A673 (cell line): ENCODE measurements around the gene F2RL3. TPM values are rescaled to one million over a fixed set of nuclear protein-coding genes. Genes with fewer than 3 reads are reported as not detected.

Experiments used
- BruUV-seq: library from RNA; stranded (reverse); fragments of 400-500 nt; replicated peaks from 2 replicates; lab custom pipeline; 2021; lab: Mats Ljungman, UMichigan
- CTCF ChIA-PET: fragments of 300-600 bp; sonication (Branson Sonifier 250); formaldehyde crosslinking; loops from one replicate; lab custom pipeline; 2022; ENCODE audit warnings: antibody characterized with exemption; lab: Charles Lee
- POLR2A ChIA-PET: fragments of 300-600 bp; sonication (Branson Sonifier 250); formaldehyde crosslinking; loops from one replicate; lab custom pipeline; 2022; ENCODE audit warnings: antibody characterized with exemption; ENCODE audit not compliant: low non-redundant PET; lab: Charles Lee
- DNase-seq: peaks from one replicate; pipeline ENCODE4 v3.0.0-alpha.2; 2015; ENCODE audit warnings: low spot score
- H3K27ac ChIP-seq: fragments of 200-600 bp; sonication (generic); 2 replicates; pipeline ENCODE4 v1.5.1; 2016; ENCODE audit warnings: mixed run types, low read depth, mild to moderate bottlenecking, mixed read lengths, antibody characterized with exemption, low read length; ENCODE audit not compliant: poor library complexity, severe bottlenecking
- H3K27me3 ChIP-seq: fragments of 200-600 bp; sonication (generic); replicated peaks from 2 replicates; pipeline ENCODE4 v1.6.1; 2017; ENCODE audit warnings: mixed run types, low read depth, mild to moderate bottlenecking, mixed read lengths, antibody characterized with exemption, low read length; ENCODE audit not compliant: insufficient read depth, poor library complexity
- H3K36me3 ChIP-seq: fragments of 200-600 bp; sonication (generic); 2 replicates; pipeline ENCODE4 v1.6.1; 2016; ENCODE audit warnings: mixed run types, mild to moderate bottlenecking, mixed read lengths, antibody characterized with exemption, low read length; ENCODE audit not compliant: insufficient read depth, poor library complexity, severe bottlenecking
- H3K4me1 ChIP-seq: fragments of 200-600 bp; sonication (generic); 2 replicates; pipeline ENCODE4 v1.6.1; 2017; ENCODE audit warnings: mixed run types, mild to moderate bottlenecking, mixed read lengths, antibody characterized with exemption, low read length; ENCODE audit not compliant: insufficient read depth, poor library complexity, severe bottlenecking
- H3K4me3 ChIP-seq: fragments of 200-600 bp; sonication (generic); 2 replicates; pipeline ENCODE4 v1.5.1; 2016; ENCODE audit warnings: low read depth, mixed run types, mild to moderate bottlenecking, mixed read lengths, low read length; ENCODE audit not compliant: poor library complexity, severe bottlenecking
- H3K9me3 ChIP-seq: fragments of 200-600 bp; sonication (generic); 2 replicates; pipeline ENCODE4 v1.6.1; 2016; ENCODE audit warnings: mixed run types, low read depth, mild to moderate bottlenecking, mixed read lengths, antibody characterized with exemption, low read length; ENCODE audit not compliant: poor library complexity, severe bottlenecking
- EZH2 ChIP-seq: fragments of 200-600 bp; sonication (generic); IDR thresholded peaks from 2 replicates; pipeline ENCODE4 v1.6.1; 2017; ENCODE audit warnings: borderline replicate concordance, low read depth, mild to moderate bottlenecking, mixed read lengths, antibody characterized with exemption, low read length; ENCODE audit not compliant: poor library complexity, severe bottlenecking
- intact Hi-C: fragments of 100-400 bp; cut with micrococcal nuclease; formaldehyde crosslinking; loops from one replicate; pipeline ENCODE4 v1.10.0; 2022; ENCODE audit not compliant: unreplicated experiment
- total RNA-seq: library from RNA; stranded (reverse); gene quantifications from 2 replicates; pipeline ENCODE4 v1.2.3, GENCODE V29; 2021
- TF ChIP-seq, protein P1 (sequence below): fragments of 300-800, 200-600 bp; sonication (generic); conservative IDR thresholded peaks from 2 replicates; pipeline ENCODE4 v1.5.1; 2017; ENCODE audit warnings: low read depth, mild to moderate bottlenecking, antibody characterized with exemption, low read length, moderate library complexity, mixed read lengths

Gene F2RL3
- total RNA-seq, 1 experiment from 2014 or later = not detected

DNA sequence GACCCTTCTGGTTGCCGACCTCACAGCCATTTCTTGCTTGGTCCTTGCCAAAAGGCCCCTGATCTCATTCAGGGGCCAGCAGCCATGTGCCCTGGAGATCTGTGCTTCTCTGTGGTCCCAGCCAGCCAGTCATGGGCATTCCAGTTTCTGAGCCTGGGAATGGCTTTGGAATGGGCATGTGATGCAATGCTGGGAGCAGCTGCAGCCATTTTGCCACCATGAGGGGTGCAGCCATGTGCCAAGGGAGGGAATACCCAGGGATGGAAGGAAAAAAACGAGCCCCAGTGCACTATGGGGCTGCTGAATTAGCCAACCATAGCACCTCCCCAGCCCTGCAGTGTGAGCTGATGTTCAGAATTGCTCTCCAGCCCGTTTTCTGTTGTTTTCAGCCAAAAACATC is 26.3 kb downstream of the F2RL3 start:
- DNase-seq = no peak
- BruUV-seq = no TSS peak
- CTCF ChIA-PET = no interaction called here
- Histone ChIP-seq H3K4me1 (no peaks in the 10 kb centered on the region), H3K9me3 (peaks cover 15% of the 10 kb centered on the region), H3K36me3 (no peaks in the 10 kb centered on the region), H3K27ac (no peak overlapping the region), H3K4me3 (no peak overlapping the region), H3K27me3 (no peaks in the 10 kb centered on the region)
- intact Hi-C loops = no loop called here
- POLR2A ChIA-PET = no interaction called here
- no peak for TF ChIP-seq EZH2
- TF ChIP-seq, protein P1, sequence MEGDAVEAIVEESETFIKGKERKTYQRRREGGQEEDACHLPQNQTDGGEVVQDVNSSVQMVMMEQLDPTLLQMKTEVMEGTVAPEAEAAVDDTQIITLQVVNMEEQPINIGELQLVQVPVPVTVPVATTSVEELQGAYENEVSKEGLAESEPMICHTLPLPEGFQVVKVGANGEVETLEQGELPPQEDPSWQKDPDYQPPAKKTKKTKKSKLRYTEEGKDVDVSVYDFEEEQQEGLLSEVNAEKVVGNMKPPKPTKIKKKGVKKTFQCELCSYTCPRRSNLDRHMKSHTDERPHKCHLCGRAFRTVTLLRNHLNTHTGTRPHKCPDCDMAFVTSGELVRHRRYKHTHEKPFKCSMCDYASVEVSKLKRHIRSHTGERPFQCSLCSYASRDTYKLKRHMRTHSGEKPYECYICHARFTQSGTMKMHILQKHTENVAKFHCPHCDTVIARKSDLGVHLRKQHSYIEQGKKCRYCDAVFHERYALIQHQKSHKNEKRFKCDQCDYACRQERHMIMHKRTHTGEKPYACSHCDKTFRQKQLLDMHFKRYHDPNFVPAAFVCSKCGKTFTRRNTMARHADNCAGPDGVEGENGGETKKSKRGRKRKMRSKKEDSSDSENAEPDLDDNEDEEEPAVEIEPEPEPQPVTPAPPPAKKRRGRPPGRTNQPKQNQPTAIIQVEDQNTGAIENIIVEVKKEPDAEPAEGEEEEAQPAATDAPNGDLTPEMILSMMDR = no peak

DNA sequence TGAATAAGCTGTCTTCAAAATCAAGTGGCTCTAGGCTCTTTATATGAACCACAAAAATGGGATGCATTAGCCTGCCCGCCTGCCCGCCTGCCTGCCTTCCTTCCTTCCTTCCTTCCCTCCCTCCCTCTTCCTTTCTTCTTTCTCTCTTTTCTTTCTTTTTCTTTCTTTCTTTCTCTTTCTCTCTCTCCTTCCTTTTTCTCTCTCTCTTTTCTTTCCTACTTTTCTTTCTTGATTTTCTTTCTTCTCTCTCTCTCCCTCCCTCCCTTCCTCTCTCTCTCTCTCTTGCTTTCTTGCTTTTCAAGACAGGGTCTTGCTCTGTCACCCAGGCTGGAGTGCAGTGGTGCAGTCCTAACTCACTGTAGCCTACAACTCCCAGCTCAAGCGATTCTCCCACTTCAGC is 26.9 kb downstream of the F2RL3 start:
- intact Hi-C loops = no loop called here
- peaks cover 2% of the 10 kb centered on the region for H3K4me1 ChIP-seq
- CTCF ChIA-PET = no interaction called here
- no peak overlapping the region for H3K27ac ChIP-seq
- BruUV-seq = no TSS peak
- H3K9me3 ChIP-seq = peaks cover 15% of the 10 kb centered on the region
- H3K4me3 ChIP-seq = no peak overlapping the region
- H3K36me3 ChIP-seq = no peaks in the 10 kb centered on the region
- DNase-seq = no peak
- H3K27me3 ChIP-seq = no peaks in the 10 kb centered on the region
- no peak for TF ChIP-seq EZH2
- TF ChIP-seq, protein P1 = no peak
- POLR2A ChIA-PET = no interaction called here

DNA sequence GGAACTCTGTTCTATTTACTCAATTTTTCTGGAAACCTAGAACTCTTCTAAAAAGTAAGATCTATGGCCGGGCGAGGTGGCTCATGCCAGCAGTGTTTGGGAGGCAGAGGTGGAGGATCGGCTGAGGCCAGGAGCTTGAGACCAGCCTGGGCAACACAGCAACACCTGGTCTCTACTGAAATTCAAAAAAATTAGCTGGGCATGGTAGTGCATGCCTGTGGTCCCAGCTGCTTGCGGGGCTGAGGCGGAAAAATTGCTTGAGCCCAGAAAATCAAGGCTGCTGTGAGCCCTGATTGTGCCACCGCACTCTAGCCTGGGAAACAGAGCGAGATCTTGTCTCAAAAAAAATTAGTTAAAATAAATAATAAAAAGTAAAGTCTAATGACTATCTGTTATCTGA is 28.6 kb downstream of the F2RL3 start:
- intact Hi-C loops = no loop called here
- Histone ChIP-seq H3K4me1 (peaks cover 6% of the 10 kb centered on the region), H3K4me3 (no peak overlapping the region), H3K27me3 (no peaks in the 10 kb centered on the region), H3K36me3 (no peaks in the 10 kb centered on the region), H3K9me3 (peaks cover 11% of the 10 kb centered on the region), H3K27ac (no peak overlapping the region)
- POLR2A ChIA-PET = no interaction called here
- DNase-seq = no peak
- TF ChIP-seq, protein P1 = no peak
- no peak for TF ChIP-seq EZH2
- CTCF ChIA-PET = no interaction called here
- BruUV-seq = no TSS peak
